Esophagus muscularis mucosa (tissue), 3 donors: ENCODE measurements around the gene UTP4.

Source experiments
- EP300 ChIP-seq: sonication (generic); formaldehyde crosslinking; IDR thresholded peaks from one replicate; pipeline ENCODE4 v1.6.1; 2017; ENCODE audit warnings: antibody characterized with exemption
- POLR2AphosphoS5 ChIP-seq, 2 donors: sonication (generic); formaldehyde crosslinking; IDR thresholded peaks; one replicate each; pipeline ENCODE4 v1.6.1; 2017; ENCODE audit warnings: antibody characterized with exemption in 2 of 2

GRCh38 chr16:69118994-69119393, 13.5 kb upstream of the UTP4 start:
- no peak for TF ChIP-seq POLR2AphosphoS5 (IDR thresholded peaks at IDR 0.05)
- TF ChIP-seq EP300, result no peak
